Spleen (tissue), 7 donors: ENCODE data around the gene PPP4R3A.

Source experiments
- CTCF ChIP-seq, 11 experiments: fragments of 200-600 bp in 7 of 11; fragments of 450-650 bp in 4 of 11; sonication (generic) in 4 of 11; IDR thresholded peaks in 8 of 11; conservative IDR thresholded peaks in 3 of 11; 1 replicate in 7 of 11; 2 replicates in 4 of 11; pipeline versions ENCODE4 v1.4.0 to v1.8.0; 2016 to 2021; ENCODE audit warnings: antibody characterized with exemption in 11 of 11, inconsistent platforms in 4 of 11, mild to moderate bottlenecking in 1 of 11
- POLR2A ChIP-seq, 3 donors: fragments of 450-650 bp; IDR thresholded peaks; one replicate each; pipeline ENCODE4 v1.5.1; 2017; ENCODE audit warnings: antibody characterized with exemption in 3 of 3, mild to moderate bottlenecking in 1 of 3
- POLR2AphosphoS5 ChIP-seq, 3 donors: sonication (generic); formaldehyde crosslinking; IDR thresholded peaks; one replicate each; pipeline ENCODE4 v1.5.1; 2017; ENCODE audit warnings: antibody characterized with exemption in 3 of 3
- donor health status: DM: no; HTN: no; CAD: no; lungs with moderate emphysema.
- donor health status: DM: no; HTN: no; CAD: no.
- donor health status: DM: no; HTN: no; CAD: no.

GRCh38 chr14:91464615-91465205, 45.4 kb downstream of the PPP4R3A start:
- no peak for TF ChIP-seq CTCF (IDR thresholded peaks at IDR 0.05 in 8 of 11, conservative IDR thresholded peaks at IDR 0.05 in 3 of 11)
- TF ChIP-seq POLR2A (IDR thresholded peaks at IDR 0.05) = no peak
- TF ChIP-seq POLR2AphosphoS5 (IDR thresholded peaks at IDR 0.05) = peak in 1 of 3 donors; percentile 5
